ENCODE results near the gene ATAD2B.
"Not testable (repeated sequence)": the region's sequence is repeated elsewhere in the genome, so short reads cannot be mapped to it uniquely, and the experiment has no call there.

The ATAD2B gene

GRCh38 chr2:23926750-23927571 is at the start of gene ATAD2B:
ATAD2B (minus strand) TSS chr2:23927123; CDS start chr2:23926770, 353 bp downstream.
- DNase-seq, result peak; percentile 96

DNA sequence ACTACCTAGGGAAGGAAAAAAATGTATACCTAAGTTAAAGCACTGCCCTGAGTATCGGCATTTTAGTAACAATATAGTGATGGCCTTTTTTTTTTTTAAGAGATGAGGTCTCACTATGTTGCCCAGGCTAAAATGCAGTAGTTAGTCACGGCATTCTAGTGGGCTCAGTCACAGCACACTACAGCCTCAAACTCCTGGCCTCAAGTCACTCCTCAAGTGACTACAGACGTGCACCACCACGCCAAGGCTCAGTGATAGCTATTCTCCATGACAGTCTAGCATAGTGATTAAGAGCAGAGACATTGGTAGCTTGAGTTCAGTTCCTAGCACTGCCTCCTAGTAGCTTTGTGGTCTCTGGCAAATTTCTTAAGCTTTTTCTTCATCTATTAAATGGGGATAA is 40.9 kb upstream of the ATAD2B start:
- DNase-seq, result no peak

DNA sequence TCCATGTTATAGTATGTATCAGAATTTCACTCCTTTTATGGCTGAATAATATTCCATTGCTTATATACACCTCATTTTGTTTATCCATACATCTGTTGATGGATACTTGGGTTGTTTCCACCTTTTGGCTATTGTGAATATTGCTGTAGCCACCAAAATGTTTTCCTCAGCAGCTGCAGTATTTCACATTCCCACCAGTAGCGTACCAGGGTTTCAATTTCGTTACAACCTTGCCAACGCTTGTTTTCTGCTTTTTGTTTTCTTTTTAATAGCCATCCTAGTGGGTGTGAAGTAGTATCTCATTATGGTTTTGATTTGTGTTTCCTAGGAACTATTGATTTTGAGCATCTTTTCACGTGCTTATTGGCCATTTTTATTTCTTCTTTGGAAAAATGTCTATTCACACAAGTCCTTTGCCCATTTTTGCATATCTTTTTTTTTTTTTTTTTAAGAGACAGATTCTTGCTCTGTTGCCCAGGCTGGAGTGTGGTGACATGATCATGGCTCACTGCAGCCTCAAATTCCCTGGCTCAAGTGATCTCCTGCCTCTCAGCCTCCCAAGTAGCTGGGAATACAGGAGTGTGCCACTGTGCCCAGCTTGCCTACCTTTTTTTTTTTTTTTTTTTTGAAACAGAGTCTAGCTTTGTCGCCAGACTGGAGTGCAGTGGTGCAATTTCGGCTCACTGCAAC is 27.5 kb upstream of the ATAD2B start:
- no peak for DNase-seq

GRCh38 chr2:23953625-23954024 is 26.7 kb upstream of the ATAD2B start:
- no peak for DNase-seq

DNA sequence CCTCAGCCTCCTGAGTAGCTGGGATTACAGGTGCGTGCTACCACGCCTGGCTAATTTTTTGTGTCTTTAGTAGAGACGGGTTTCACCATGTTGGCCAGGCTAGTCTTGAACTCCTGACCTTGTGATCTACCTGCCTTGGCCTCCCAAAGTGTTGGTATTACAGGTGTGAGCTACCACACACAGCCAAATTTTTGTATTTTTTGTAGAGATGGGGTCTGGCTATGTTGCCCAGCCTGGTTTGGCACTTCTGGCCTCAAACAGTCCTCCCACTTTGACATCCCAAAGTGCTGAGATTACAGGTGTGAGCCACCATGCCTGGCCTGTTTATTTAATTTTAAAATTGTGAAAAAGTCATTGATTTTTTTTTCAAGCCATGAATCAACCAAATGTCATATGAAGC is 25.6 kb upstream of the ATAD2B start:
- DNase-seq, result not testable (repeated sequence)

DNA sequence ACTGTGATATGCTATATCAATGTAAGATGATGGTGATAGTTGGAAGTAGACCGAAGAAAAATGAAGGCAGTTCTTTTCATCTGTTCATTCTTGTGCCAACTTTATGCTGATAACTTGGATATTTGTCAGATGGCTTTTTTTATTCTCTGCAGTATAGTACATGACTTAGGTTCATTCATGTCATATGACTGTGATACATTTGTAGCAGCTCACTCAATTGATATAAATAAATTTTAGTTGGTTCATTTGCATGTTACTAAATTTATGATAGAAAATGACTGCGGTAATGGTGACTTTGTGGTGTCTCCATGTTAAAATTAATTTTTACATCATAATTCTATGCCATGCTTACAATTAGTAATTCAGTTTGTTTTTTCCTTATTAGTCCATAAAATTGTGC is 20.4 kb upstream of the ATAD2B start:
- no peak for DNase-seq

DNA sequence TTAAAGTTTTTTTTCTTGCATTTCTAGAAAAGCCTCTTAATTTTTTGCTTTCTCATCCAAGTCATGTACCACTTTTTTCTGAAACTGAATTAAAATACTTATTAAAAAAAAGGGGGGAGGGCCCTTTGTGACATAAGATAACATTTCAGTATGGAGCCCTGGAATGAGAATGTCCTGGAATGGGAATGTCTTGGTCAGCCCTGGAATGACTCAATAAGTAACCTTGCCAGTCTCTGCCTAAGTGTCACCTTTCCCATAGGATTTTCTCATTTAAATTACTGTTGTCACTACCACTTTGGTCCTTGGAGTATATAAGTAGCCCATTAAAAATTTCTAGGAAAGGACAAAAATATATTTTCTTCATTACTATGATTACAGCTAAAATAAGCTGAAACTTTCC is 18.1 kb upstream of the ATAD2B start:
- DNase-seq, result no peak

GRCh38 chr2:23944527-23944926 is 17.6 kb upstream of the ATAD2B start:
- no peak for DNase-seq

DNA sequence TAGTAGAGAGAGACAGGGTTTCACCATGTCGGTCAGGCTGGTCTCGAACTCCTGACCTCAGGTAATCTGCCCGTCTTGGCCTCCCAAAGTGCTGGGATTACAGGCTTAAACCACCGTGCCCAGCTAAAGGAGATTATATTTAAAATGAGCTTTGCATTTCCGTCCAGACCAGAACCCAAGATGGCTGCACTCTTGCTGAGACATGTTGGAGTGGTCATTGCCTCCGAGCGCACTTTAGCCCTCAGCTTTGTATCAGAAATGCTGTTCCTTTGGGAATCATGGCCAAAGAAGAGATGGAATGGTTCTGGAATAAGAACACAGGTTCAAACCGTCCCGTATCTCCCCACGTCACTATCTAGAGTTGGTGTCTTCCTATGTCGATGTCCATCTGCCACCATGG is 16.7 kb upstream of the ATAD2B start:
- DNase-seq, result no peak

DNA sequence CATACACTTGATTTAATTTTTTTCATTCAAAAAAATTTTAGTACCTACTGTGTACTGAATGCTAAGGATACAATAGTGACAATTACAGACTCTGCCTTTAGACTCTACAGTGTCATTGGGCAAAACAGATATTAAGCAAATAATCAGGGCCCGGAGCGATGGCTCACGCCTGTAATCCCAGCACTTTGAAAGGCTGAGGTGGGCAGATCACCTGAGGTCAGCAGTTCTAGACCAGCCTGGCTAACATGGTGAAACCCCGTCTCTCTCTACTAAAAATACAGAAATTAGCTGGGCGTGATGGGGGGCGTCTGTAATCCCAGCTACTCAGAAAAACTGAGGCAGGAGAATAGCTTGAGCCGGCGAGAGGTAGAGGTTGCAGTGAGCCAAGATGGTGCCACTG is 14.7 kb upstream of the ATAD2B start:
- DNase-seq, result no peak

- DNase-seq, result peak; percentile 59
These were observed 14.0 kb upstream of the ATAD2B start for GRCh38 chr2:23940718-23941620.

DNA sequence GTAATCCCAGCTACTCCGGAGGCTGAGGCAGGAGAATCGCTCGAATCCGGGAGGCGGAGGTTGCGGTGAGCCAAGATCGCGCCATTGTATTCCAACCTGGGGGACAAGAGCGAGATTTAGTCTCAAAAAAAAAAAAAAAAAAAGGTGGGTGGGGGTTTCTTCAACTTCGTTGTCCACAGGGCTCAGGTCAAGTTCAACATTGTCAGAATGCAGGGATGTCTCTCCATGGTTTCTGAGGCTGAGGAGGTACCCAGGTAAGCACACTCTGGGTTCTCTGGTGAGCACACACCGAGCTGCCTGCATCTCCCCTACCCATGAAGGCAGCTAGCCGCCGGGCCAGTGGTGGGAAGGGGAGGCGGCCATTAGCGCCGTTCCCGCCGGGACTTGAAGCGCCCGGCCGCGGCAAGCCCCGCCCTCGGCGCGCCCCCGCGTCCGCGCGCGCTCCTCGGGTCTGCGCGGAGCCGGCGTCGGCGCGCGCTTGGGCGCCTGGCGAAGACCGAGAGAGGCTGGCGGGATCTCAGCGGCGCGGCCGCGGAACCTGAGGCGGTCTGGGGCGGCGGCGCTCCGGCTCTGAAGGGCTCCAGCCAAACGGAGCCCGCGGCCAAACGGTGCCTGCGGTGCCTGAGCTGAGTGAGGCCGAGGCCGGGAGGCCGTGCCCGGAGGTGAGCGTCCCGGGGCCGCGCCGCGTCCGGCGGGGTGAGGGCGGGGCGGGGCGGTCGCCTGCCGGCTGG is 13.2 kb upstream of the ATAD2B start, which contains the start of gene UBXN2A:
TSS of gene UBXN2A (plus strand) at position 477 of the 731 bp plus-strand sequence. CDS start 17,852 bp downstream, outside the sequence.
- peak; percentile 81 for DNase-seq

DNA sequence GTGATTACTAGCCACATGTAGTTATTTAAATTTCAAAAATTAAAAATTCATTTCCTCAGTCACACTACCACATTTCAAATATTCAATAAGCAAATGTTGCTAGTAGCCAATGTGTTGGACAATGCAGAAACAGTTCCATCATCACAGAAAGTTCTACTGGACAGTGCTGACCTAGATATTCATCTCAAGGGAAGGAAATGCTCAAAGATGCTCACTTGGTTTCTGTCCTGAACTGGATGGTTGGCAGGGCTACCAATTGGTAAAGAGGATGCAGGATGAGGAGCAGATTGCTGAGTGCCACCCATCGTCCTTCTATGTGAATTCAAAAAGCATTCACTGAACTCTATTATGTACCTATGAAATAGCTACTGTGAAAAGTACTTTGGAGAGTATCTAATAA is 7.3 kb upstream of the ATAD2B start:
- no peak for DNase-seq

DNA sequence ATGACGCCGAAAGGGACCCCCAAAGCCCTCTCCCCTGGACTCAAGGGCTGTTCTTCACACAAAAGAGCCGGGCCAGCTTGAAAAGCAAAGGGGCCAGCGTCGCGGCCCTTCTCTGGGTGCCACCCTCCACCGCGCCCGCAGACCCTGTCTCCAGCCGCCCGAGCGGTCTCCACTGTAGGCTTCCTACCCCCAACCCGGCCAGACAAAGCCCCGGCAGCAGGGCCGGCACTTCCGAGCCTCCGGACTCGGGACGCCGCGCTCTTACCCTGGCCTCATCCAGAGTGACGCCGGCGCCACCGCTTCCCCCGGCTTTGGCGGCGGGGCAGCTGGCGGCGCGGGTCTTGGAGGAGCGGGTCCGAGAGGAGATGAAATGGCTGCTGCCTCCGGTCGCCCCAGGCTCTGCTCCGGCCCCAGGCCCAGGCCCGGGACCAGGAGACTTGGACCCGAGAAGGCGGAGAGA is 603 bp downstream of the ATAD2B start:
- peak; percentile 36 for DNase-seq

DNA sequence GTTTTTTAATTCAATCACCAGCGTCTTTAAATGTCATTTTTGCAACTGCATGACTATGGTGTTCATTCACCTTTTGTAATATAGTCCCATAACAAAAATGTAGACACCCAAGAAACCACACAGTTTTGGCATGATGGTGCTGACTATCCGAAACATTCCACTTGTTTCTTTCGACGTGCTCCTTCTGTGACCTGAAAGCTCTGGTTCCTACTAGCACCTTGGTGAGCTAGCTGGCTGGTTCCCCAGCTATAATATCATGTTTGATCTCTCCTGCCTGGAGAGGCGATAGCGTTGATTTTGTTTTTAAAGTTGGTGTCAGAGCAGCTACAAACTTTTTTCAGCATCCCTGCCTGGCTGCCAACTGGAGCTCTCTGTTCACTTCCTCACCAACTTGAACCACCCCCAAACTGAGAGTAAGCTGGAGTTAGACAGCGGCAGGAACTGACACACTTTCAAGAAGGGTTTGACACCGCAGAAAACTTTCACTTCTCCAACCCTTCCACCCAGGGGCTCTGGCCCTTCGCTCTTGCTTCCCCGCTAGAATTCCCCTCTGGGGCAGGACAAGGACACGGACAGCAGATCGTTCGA is 1.1 kb downstream of the ATAD2B start:
- DNase-seq, result peak; percentile 87

- DNase-seq, result no peak
These were observed 2.1 kb downstream of the ATAD2B start for GRCh38 chr2:23924589-23925359.

GRCh38 chr2:23918837-23919489 is 8.0 kb downstream of the ATAD2B start:
- no peak for DNase-seq

GRCh38 chr2:23916727-23917405 is 10.1 kb downstream of the ATAD2B start:
- DNase-seq, result peak; percentile 9

- DNase-seq, result no peak
These were observed 11.6 kb downstream of the ATAD2B start for GRCh38 chr2:23915327-23915726.

- DNase-seq, result no peak
These were observed 14.9 kb downstream of the ATAD2B start for GRCh38 chr2:23912054-23912453.
